HG03439 (cell line): ENCODE measurements around the gene CCNQ.

ENCODE experiments used
- ATAC-seq: cut with Tn5 transposase; IDR thresholded peaks from one replicate; pipeline ENCODE4 v1.9.1; 2021; ENCODE audit warnings: mild to moderate bottlenecking, moderate library complexity; ENCODE audit not compliant: unreplicated experiment

The CCNQ gene

DNA sequence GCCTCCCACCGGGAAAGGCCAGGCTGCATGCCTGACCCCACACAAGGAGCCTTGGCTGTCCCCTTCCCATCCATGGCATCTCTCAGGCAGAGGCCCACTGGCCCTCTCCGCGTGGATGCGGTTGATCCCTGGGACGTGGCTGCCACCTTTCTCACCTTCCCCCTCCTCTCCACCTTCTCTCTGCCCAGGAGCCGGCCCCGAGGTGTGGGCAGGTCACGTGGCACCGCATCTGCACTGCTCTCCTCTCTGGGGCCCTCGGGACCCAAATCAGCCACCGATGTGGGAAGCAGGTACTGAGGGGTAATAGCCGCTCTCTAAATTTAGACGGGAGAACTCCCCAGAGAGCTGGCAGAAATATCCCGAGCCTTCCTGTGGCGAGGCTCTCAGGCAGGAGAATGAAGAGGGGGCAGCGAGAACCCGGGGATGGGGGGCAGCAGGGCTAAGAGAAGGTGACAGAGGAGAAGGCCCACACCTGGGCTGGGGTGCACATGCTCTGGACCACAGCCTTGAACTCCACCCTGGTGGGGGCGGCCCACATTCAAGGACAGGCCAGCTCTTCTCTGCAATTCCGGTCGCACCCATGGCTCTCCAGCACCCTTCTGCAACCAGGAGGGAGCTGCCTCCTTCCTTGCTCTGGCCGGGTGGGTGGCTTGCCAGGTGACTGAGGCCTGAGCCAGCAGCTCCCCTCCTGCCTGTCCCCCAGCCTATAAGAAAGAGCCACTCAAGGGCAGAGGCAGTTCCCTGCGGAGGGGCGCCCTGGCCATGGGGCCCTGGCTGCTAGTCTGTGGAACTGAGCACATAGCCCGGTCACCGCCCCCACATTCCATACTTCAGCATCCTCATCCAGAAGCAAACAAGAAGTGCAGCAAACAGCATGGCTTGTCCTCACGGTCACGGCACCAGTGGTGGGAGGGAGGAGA, 38.4 kb upstream of the CCNQ start:
- no peak for ATAC-seq

DNA sequence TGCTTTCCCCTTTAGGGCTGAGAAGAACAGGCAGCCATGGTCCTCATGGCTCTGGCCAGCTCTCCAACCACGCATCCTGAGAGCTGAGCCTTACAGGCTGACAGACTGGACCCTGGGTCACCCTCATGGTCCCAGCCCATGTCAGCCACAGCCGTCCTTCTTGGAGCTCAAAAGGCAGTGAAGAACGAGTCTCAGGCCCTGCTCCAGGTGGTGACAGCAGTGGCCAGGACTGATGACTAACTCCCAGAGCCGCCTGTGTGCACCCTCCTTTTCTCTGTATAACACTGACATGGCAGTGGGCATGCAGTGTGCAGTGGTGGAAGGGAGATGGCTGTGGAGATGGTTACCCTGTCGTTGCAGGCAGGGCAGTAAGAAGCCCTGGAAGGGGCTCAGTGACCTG, 37.8 kb upstream of the CCNQ start:
- no peak for ATAC-seq

DNA sequence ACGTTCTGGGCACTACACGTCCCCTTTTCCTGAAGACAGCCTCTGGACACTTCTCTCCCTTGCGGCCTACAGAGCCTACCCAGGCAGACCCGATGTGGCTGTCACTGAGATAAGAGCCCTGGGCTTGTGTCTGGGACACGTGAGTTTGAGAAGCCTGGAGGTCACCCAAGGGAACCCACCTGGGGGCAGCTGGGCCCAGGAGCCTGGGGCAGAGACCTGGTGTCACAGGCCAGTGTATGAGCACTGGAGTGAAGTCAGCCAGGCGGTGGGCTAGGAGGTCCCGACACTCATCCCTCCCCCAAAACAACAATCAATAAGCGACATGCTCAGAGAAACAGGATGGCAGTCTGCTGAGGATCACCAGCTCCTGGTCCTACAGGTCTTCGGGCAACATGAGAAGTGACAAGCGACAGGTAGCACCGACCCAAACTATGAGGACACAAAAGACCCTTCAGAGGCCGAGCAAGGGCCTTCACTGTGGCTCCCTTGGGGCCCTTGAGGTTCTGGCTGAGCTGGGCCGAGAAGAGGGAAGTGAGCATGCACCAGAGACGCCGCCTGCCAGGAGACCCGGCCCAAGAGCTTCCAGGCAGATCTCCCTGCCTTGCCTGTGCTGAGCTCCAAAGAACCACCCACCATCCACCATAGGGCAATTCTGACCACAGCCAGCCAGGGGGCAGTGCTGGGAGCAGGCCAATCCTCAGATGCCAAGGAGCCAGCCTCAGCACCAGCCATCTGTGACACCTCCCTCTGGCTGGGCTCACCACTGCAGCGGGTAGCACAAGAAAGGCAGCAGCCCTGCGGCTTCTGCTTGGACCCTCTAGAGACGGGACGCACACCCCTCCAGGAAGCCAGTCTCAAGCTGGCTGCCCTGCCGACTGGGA, 37.1 kb upstream of the CCNQ start:
- ATAC-seq = no peak

DNA sequence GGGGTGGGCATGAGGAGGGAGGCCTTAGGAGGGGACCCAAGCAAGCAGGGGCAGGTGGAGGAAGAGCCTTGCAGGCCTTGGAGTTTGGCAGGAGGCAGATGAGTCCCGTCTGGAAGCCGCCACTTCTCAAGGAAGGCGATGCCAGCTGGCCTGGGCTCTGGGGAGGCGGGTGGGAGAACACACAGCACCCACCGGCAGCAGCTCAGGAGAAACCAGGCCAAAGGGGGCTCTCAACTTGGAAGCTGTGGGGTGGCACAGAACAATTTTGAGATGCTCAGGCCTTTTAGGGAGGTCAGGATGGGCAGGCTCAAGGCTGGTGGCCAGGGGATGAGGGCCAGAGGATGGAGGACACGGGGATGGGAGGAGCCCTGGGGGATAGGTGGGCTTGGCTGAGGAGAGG, 36.4 kb upstream of the CCNQ start:
- no peak for ATAC-seq

DNA sequence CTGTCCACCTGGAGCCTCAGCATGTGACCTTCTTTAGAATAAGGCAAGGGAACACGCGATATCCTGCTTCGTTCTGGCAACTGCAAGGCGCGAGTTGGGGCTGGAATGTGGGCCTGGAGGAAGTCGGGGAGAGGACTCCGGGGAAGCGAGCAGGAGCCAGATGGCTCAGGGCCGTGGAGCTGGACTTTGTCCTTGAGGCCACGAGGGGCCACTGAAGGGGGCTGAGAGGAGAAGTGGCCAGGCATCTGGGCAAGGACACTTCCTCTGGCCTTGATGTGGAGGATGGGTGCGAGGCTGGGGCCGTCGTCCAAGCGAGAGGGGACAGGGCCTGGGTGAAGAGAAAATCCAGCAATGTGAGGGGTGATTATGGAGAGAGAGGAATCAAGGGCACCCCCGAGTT, 35.9 kb upstream of the CCNQ start:
- no peak for ATAC-seq

DNA sequence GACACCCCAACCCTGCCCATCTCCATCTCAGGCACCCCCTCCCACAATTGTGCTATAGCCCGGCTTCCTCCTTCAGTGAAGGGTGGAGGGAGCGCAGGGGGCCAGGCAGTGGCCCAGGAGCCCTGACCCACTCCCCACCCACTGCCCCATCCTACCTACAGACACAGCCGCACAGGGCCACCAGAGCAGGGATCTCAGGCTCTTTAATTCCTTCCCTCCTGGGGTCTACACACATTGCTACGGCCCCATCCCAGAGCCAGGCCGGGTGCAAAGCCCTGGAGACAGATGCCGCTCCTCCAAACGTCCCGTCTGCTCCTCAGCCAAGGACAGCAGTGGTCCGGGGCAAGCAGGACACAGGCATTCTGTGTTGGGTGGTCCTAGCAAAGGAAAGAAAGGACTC, 35.3 kb upstream of the CCNQ start:
- ATAC-seq = no peak

DNA sequence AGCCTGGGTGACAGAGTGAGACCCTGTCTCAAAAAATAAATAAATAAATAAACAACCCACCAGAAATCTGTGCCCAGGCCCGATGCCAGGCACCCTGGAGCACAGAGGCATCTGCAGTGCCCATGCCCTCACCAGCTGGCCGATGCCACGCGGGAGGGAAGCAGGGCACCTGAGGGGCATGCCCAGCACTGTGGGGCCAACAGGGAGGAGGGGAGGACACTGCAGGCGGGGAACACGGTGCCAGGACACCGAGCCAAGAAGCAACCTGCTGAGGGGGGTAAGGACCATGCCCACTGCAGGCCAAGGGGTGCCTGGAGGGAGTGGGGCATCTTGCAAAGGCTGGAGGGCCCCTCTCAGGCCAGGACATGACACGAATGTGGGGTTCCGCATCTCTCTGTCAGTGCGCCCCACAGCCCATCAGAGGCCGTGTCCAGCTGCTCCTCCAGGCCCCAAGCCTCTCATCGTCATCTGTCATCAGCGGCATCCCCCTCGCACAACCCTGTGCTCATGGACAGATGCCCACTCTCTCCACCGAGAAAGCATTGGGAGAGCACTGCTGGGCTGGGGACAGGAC, 34.8 kb upstream of the CCNQ start:
- no peak for ATAC-seq

DNA sequence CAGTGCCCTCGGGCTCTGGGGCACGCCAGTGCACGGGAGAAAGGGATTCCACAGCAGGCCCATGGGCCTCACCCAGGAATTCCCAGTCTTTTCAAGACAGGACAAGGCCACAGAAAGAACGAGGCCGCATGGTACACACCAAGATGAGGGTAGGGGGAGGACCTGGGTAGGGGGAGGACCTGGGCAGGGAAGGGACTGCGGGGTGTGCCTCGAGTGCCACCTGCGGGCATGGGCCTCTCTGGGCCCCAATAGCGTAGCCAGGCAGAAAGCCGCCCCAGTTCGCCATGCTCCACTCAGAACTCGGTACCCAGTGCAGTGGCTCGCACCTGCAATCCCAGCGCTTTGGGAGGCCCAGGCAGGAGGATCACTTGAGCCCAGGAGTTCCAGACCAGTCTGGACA, 34.1 kb upstream of the CCNQ start:
- ATAC-seq = no peak

DNA sequence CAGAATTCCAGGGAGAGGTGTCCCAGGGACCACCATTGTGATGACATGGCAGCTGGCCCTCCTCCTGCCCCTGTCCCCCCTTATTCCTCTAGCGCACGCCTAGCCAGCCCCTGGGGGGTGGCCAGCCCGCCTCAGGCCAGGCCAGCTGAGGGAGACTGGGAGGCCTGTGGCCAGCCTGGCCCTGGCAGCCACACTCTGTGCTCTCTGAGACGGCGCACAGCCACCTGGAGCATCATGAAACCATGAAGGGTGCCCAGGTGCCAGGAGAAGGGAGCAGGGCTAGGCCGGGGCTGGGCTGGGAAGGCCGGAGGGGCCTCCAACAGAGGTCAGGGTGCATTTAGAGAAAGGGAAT, 33.6 kb upstream of the CCNQ start:
- ATAC-seq = no peak

DNA sequence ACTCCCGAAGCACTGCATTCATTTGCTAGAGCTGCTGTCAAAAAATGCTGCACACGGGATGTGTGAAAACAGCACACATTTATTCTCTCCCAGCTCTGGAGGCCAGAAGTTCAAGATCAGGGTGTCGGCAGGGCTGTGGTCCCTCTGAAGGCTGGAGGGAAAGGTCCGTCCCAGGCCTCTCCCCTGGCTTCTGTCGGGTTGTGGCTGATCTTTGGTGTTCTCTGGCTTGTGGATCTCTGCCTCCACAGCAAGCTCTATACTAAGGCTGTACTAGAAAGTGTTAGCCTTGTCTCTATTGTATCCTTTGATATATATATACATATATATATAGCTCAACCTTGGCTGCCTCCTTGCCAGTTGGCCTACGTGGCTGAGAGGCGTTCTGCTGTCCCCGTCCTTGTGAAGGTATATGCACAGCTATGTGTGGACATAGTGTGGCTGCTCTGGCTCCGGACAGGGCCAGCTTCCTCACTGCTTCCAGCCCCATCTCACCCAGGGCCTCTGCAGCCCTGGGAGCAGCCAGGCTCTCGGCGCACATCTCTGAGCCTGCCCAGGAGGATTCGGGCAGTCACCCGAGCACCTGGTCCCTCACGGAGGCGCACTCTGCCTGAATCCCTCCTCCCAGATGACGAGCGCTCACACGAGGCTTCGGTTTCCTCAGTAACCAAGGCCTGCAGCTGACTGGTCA, 33.1 kb upstream of the CCNQ start:
- no peak for ATAC-seq

DNA sequence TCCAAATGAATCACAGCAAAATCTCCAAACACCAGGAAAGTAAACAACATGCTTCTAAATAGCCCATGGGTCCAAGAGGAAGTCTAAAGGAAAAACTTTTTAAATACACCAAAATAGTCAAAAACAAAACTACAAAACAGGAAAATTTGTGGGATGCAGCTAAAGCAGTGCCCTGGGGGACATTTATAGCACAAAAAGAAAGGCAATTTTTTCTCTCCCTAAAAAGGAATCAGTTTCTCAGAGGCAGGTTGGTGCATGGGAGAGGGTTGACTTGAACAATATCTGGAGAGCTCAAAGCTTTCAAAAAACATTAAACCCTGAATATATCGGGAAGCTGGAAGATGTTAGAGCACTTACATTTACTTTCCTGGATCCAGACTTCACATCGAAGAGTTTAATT, 32.4 kb upstream of the CCNQ start:
- ATAC-seq = no peak

DNA sequence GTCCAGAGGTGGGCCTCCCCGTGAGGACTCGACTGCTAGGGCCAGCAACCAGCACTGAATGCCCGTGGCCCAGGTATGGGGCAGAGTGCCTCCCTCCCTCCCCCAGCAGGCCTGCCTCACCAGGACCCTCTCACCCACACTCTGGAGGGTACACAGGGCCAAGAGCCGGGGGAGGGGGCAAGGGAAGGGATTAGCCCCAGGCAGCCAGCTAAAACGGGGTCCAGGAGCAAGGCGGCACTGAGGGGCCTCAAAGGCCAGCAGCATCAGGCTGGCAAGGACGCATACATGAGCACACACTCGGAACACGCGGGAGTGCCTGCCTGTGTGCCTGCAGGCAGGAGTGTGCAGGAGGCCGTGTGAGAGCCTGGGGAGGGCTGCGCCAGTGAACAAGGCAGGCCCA, 29.7 kb upstream of the CCNQ start:
- ATAC-seq = no peak

DNA sequence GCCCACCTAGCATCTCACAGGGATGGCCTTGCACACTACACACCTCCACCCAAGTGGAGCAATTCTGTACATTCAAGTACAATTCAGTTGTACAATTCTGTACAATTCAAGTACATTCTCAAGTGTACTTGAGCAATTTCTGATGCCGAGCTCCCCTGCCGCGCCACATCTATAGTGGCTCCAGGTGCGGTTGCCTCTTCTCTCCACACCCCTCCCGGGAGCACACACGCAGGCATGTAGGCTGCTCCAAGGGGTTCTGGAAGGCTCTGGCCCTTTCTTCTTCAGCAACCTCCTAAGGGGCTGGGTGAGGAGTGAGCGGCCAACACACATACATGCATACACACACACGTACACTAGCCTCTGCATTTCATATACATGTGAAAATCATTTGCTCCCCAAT, 29.2 kb upstream of the CCNQ start:
- no peak for ATAC-seq

DNA sequence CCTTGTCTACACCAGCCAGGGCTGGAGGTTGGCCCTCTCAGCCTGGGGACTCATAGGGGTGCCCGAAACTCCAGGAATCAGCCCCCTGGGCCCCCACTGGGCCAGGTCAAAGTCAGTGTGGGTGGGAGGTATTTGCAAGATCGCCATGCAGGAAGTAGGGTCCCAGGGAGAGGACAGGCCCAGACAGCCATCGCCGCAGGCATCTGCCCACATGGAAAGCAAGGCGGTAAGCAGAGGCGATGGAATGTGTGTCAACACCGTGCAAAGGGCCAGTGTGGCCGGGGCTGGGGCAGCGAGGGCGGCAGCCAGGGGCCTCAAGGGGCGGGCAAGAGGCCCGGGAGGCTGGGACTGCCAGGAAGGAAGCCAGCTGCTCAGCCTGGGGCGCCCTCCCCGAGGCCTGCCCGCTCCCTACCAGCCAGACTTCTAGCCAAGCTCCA, 28.8 kb upstream of the CCNQ start:
- no peak for ATAC-seq

DNA sequence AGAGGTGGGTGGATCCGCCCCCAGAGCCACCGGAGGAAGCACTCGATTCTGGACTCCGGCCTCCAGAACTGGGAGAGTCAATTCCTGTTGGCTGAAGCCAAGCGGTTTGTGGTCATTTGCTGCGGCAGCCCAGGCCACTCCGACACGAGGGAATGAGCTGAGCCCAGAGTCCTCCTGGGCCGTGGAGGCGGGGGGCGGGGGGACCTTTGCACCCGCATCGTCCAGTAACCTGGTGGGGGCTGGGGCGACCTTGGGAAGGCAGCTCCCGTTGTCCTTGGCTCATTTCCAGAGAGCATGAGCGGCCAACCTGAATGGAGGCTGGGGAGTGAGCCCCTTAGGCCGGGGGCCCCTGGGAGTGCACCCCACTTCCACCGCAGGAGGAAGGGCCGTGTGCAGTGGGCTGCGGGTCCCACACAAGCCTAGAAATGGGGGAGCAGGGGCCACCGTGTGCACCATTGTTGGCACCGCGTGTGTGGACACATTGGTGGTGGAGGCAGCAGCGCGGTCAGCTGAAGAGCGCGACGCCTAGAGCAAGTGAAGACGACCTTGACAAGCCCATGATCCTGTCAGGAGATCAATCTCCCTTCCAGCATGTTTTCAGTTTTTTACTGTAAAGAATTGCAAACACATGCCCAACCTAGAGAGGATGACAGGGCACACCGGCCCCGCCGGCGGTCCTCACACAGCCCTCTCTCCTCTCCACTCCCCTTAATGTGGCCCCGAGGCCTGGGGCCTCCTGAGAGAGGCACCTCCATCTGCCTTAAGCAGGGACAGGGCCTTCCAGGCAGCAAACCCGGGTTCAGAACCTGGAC, 28.1 kb upstream of the CCNQ start:
- ATAC-seq = no peak

DNA sequence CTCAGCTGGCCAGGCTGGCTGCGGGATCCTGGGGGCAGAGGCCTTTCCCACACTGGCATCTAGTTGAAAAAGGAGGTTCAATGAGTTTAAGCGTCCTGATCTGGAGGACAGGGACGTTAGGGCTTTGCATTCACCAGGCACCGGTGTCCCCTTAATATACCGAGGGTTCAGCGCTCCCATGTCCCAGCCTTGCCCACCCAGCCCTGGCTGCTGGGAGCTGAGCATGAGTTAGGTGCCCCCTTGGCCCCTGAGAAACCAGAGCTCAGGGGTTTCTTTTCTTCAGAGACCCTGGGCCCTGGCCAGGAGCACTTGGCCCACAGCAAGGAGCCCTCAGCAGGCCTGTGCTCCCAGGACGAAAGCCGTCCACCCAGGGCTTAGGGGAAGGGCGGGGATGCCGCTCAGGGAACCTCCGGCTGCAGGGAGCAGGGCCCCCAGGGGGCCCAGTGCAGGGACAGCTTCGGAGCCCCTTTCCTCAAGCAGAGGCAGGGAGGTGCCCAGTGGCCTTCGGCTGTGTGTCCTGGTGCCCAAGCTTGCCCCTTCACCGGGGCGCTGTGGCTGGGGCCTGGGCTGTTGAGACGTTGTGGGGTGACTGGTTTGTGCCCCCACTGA, 27.2 kb upstream of the CCNQ start:
- no peak for ATAC-seq

DNA sequence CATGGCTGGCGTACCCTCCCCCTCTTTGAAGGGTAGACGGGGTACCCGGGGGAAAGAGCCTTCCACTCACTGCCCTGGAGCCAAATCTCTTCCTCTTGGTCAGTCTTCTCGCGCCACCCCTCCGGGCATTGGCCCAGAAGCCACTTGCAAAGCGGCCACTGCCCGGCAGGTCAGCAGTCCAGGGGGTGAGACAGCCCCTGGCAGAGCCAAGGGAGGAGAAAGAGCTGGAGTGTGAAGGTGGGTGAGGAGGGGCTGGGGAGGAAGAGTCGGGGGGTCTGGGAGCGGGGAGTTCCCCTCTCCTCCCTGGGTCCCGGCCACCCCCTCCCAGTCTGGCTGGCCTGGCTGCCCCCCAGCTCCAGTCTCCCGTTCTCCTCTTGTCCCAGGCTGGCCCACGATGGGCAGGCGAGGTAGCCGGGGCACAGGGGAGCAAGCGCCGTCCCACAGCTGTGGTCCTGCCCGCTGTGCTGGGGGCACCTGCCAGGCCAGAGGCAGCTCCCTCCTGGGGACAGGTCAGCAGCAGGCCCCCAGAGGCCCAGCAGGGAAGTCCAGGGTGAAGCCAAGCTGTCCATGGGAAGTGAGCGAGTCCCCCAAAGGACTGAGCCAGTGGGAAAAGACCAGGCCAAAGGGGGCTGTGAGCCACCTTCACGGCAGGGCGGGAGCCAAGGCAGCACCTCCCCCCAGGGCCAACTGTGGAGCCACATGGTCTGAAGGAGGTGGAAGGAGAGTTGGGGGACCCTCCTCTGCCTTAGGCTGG, 26.5 kb upstream of the CCNQ start:
- no peak for ATAC-seq

DNA sequence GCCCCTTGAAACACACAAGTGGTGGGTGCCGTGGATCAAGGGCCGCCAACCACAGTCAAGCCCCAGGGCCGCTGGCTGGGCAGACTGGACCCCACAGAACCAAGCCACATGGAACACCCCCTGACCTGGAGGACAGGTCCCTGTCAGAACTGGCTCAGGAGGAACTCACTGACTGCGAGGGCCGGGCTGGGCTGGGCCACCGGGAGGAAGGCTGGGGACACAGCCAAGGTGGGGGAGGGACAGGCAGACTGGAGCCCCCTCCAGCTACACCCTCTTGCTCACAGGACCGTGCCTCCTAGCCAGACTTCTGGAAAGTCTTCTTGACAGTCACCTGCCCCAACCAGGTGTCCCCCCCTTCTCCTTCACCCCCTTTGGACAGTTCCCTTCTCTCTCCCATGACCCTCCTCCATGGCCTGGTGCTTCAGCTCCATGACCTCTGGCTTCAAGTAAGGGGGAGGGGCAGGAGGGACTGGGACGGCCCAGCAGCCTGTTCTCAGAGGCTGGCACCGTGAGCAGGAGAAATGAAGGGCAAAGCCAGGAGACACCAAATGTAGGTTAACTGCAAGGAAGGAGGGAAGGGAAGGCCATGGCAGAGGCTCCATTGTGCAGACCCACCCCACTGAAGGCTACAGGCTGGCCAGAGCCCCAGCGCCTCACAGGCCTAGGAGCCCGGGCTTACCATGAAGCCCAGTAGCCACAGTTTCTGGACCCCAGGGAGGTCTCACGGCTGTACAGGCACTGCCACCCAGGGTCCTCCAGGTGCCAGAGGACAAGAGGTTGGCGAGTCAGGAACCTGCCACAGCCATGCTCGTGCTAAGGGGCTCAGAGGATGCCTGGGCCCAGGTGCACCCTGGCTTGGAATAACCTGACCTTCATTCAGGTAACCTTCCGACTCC, 25.5 kb upstream of the CCNQ start:
- no peak for ATAC-seq
